H9 (cell line): Measurements from ENCODE around the gene SEMA3C. TPM values are rescaled to one million over a fixed set of nuclear protein-coding genes. Genes with fewer than 3 reads are reported as not detected.

Experiments used
- DNase-seq: peaks from one replicate; pipeline ENCODE4 v3.0.0-alpha.2; 2017
- H2AFZ ChIP-seq: one replicate; pipeline ENCODE4 v1.6.1; 2013; ENCODE audit warnings: mild to moderate bottlenecking, low read length, control low read depth, moderate library complexity
- H2AK5ac ChIP-seq: 2 replicates; pipeline ENCODE4 v1.6.1; 2013; ENCODE audit warnings: low read length, control low read depth, mixed read lengths; ENCODE audit not compliant: insufficient read length
- H2BK120ac ChIP-seq: one replicate; pipeline ENCODE4 v1.6.1; 2013; ENCODE audit warnings: low read depth, mild to moderate bottlenecking, low read length, control low read depth, inconsistent platforms; ENCODE audit not compliant: poor library complexity, severe bottlenecking
- H2BK12ac ChIP-seq: 2 replicates; pipeline ENCODE4 v1.6.1; 2013; ENCODE audit warnings: low read length, control low read depth, mixed read lengths, low read depth; ENCODE audit not compliant: insufficient read length
- H2BK15ac ChIP-seq: 2 replicates; pipeline ENCODE4 v1.6.1; 2013; ENCODE audit warnings: low read depth, low read length, control low read depth
- H2BK20ac ChIP-seq: one replicate; pipeline ENCODE4 v1.6.1; 2013; ENCODE audit warnings: low read depth, mild to moderate bottlenecking, low read length, control low read depth, inconsistent platforms; ENCODE audit not compliant: poor library complexity, severe bottlenecking
- H2BK5ac ChIP-seq: 2 replicates; pipeline ENCODE4 v1.6.1; 2013; ENCODE audit warnings: low read length, control low read depth, mixed read lengths; ENCODE audit not compliant: insufficient read length
- H3K14ac ChIP-seq: 2 replicates; pipeline ENCODE4 v1.6.1; 2013; ENCODE audit warnings: low read length, control low read depth; ENCODE audit not compliant: insufficient read depth
- H3K18ac ChIP-seq: 2 replicates; pipeline ENCODE4 v1.6.1; 2013; ENCODE audit warnings: low read depth, mild to moderate bottlenecking, mixed read lengths, low read length, control low read depth; ENCODE audit not compliant: insufficient read length
- H3K23ac ChIP-seq: 2 replicates; pipeline ENCODE4 v1.6.1; 2013; ENCODE audit warnings: low read length, control low read depth, mixed read lengths, low read depth; ENCODE audit not compliant: insufficient read length
- H3K23me2 ChIP-seq: 2 replicates; pipeline ENCODE4 v1.6.1; 2013; ENCODE audit warnings: low read depth, mild to moderate bottlenecking, mixed read lengths, low read length, control low read depth; ENCODE audit not compliant: insufficient read length, poor library complexity, severe bottlenecking
- H3K27ac ChIP-seq: 2 replicates; pipeline ENCODE4 v1.5.1; 2013; ENCODE audit warnings: low read length, control low read depth, mixed read lengths, low read depth; ENCODE audit not compliant: insufficient read length
- H3K27me3 ChIP-seq: 2 replicates; pipeline ENCODE4 v1.6.1; 2013; ENCODE audit warnings: low read length, control low read depth, inconsistent platforms; ENCODE audit not compliant: insufficient read depth
- H3K4ac ChIP-seq: 2 replicates; pipeline ENCODE4 v1.6.1; 2013; ENCODE audit warnings: low read depth, mild to moderate bottlenecking, control low read depth, inconsistent platforms, low read length, moderate library complexity
- H3K4me1 ChIP-seq: 2 replicates; pipeline ENCODE4 v1.6.1; 2013; ENCODE audit warnings: low read length, control low read depth, inconsistent platforms; ENCODE audit not compliant: insufficient read depth
- H3K4me2 ChIP-seq: 2 replicates; pipeline ENCODE4 v1.6.1; 2013; ENCODE audit warnings: low read length, control low read depth, mixed read lengths; ENCODE audit not compliant: insufficient read length, insufficient read depth
- H3K56ac ChIP-seq: 2 replicates; pipeline ENCODE4 v1.6.1; 2013; ENCODE audit warnings: low read depth, mild to moderate bottlenecking, mixed read lengths, low read length, control low read depth; ENCODE audit not compliant: insufficient read length
- H3K79me1 ChIP-seq: 2 replicates; pipeline ENCODE4 v1.6.1; 2013; ENCODE audit warnings: low read depth, mild to moderate bottlenecking, moderate library complexity, low read length, control low read depth, inconsistent platforms; ENCODE audit not compliant: insufficient read depth, poor library complexity, severe bottlenecking
- H3K79me2 ChIP-seq: 2 replicates; pipeline ENCODE4 v1.6.1; 2013; ENCODE audit warnings: low read length, control low read depth, inconsistent platforms; ENCODE audit not compliant: insufficient read depth
- H3K9ac ChIP-seq: 2 replicates; pipeline ENCODE4 v1.6.1; 2013; ENCODE audit warnings: low read length, control low read depth, mixed read lengths; ENCODE audit not compliant: insufficient read length; ENCODE audit errors: extremely low read depth
- H3K9me3 ChIP-seq: one replicate; pipeline ENCODE4 v1.6.1; 2013; ENCODE audit warnings: low read depth, low read length, inconsistent platforms; ENCODE audit not compliant: control insufficient read depth
- H3T11ph ChIP-seq: one replicate; pipeline ENCODE4 v1.6.1; 2013; ENCODE audit warnings: mild to moderate bottlenecking, low read length, control low read depth, inconsistent platforms
- H4K20me1 ChIP-seq: one replicate; pipeline ENCODE4 v1.6.1; 2013; ENCODE audit not compliant: control insufficient read depth, insufficient read length, insufficient read depth
- H4K5ac ChIP-seq: 2 replicates; pipeline ENCODE4 v1.6.1; 2013; ENCODE audit warnings: low read depth, mild to moderate bottlenecking, mixed read lengths, low read length, control low read depth; ENCODE audit not compliant: insufficient read length
- H4K8ac ChIP-seq: replicated peaks from 2 replicates; pipeline ENCODE4 v1.6.1; 2013; ENCODE audit warnings: low read length, control low read depth, mixed read lengths, low read depth; ENCODE audit not compliant: insufficient read length
- H4K91ac ChIP-seq: 2 replicates; pipeline ENCODE4 v1.6.1; 2013; ENCODE audit warnings: low read depth, mild to moderate bottlenecking, moderate library complexity, mixed read lengths, low read length, control low read depth; ENCODE audit not compliant: insufficient read length
- H3K27ac Mint-ChIP-seq, 3 experiments: 2 replicates in 2 of 3; 3 replicates in 1 of 3; pipeline ENCODE4 v1.8.0; 2020 to 2021; ENCODE audit warnings: mixed read lengths in 3 of 3, mild to moderate bottlenecking in 1 of 3, moderate library complexity in 1 of 3
- H3K27me3 Mint-ChIP-seq: 2 replicates; pipeline ENCODE4 v1.8.0; 2021; ENCODE audit warnings: low read depth, mild to moderate bottlenecking, moderate library complexity, mixed read lengths
- H3K36me3 Mint-ChIP-seq, 3 experiments: 2 replicates in 2 of 3; 3 replicates in 1 of 3; pipeline ENCODE4 v1.8.0; 2020 to 2021; ENCODE audit warnings: low read depth in 3 of 3, mixed read lengths in 3 of 3; ENCODE audit not compliant: insufficient read depth in 1 of 3
- H3K4me1 Mint-ChIP-seq, 2 experiments: 2 replicates each; pipeline ENCODE4 v1.8.0; 2020; ENCODE audit warnings: mixed read lengths in 2 of 2
- H3K4me3 Mint-ChIP-seq, 2 experiments: 2 replicates in 1 of 2; 3 replicates in 1 of 2; pipeline ENCODE4 v1.8.0; 2020 to 2021; ENCODE audit warnings: mild to moderate bottlenecking in 2 of 2, mixed read lengths in 2 of 2, moderate library complexity in 1 of 2
- H3K9me3 Mint-ChIP-seq, 2 experiments: 2 replicates in 1 of 2; 3 replicates in 1 of 2; pipeline ENCODE4 v1.8.0; 2020; ENCODE audit warnings: mild to moderate bottlenecking in 2 of 2, mixed read lengths in 2 of 2, moderate library complexity in 1 of 2
- CTCF ChIP-seq: fragments of 200-600 bp; sonication (generic); conservative IDR thresholded peaks from 3 replicates; pipeline ENCODE4 v1.8.0; 2021; ENCODE audit warnings: antibody characterized with exemption, mild to moderate bottlenecking
- WGBS: extraction: QIAGEN DNeasy Blood & Tissue Kit; methylation state at CpG from one replicate; pipeline ENCODE4 v1.1.7; 2013; ENCODE audit warnings: missing lambda C conversion rate, low lambda C conversion rate, mixed read lengths; ENCODE audit not compliant: insufficient read length; ENCODE audit errors: extremely low coverage; 5-methylcytosine and 5-hydroxymethylcytosine counted together
- long read RNA-seq: library from polyadenylated mRNA; unstranded; transcript quantifications from one replicate; pipeline ENCODE4 v2.0.0, GENCODE V29; 2020
- total RNA-seq: library from RNA; stranded (reverse); gene quantifications from 2 replicates; pipeline ENCODE4 v1.2.1, GENCODE V29; 2021

The SEMA3C gene
- 1.4 and 1.6 TPM in 2 replicates for total RNA-seq
- long read RNA-seq, partial matches to known transcripts: 0 of 1 reads
- long read RNA-seq, other reads (novel, unspliced or antisense): 1 of 1 reads

- Histone ChIP-seq H2BK12ac (no peak within 1 kb of the TSS), H3T11ph (no peak within 1 kb of the TSS), H3K4me1 (no peaks in the 10 kb centered on the region), H4K5ac (no peak within 1 kb of the TSS), H3K56ac (no peak within 1 kb of the TSS), H3K79me2 (no peaks in the 10 kb centered on the region), H3K4ac (no peak within 1 kb of the TSS), H4K8ac (no peak within 1 kb of the TSS), H3K4me2 (peak within 1 kb of the TSS; percentile 64), H2AFZ (no peak within 1 kb of the TSS), H3K9ac (peak within 1 kb of the TSS; percentile 16), H3K14ac (peak within 1 kb of the TSS; percentile 68; the same call in 1 of the 2 replicates), H3K79me1 (no peaks in the 10 kb centered on the region), H2AK5ac (no peak within 1 kb of the TSS), H3K27me3 (no peaks in the 10 kb centered on the region), H3K9me3 (no peaks in the 10 kb centered on the region), H2BK20ac (no peak within 1 kb of the TSS), H3K23me2 (no peaks in the 10 kb centered on the region), H2BK15ac (no peak within 1 kb of the TSS), H3K18ac (no peak within 1 kb of the TSS), H3K23ac (no peak within 1 kb of the TSS), H3K27ac (no peak within 1 kb of the TSS), H2BK5ac (no peak within 1 kb of the TSS), H4K91ac (no peak within 1 kb of the TSS), H2BK120ac (no peak within 1 kb of the TSS), H4K20me1 (no peaks in the 10 kb centered on the region)
- Mint-ChIP-seq H3K9me3 (no peaks in the 10 kb centered on the region), H3K27ac (peak within 1 kb of the TSS in 2 of 3 experiments; percentile 42 to 91; a peak in 5 of 7 replicates), H3K4me3 (peak within 1 kb of the TSS; percentile 69 to 86), H3K4me1 (peaks cover 28 to 36% of the 10 kb centered on the region in 2 experiments), H3K27me3 (peaks cover 29% of the 10 kb centered on the region), H3K36me3 (no peaks in the 10 kb centered on the region)
- DNase-seq: peak; percentile 91
- no CpG with 5 or more reads among the region's 71 CpGs for WGBS
- TF ChIP-seq CTCF: no peak
Observed at GRCh38 chr7:80918909-80919721, at the start of gene SEMA3C. Gene SEMA3C, minus strand, starts transcription at chr7:80919051. Its CDS starts 2,270 bp downstream, at chr7:80916781.
